NCI-H446 treated with DMSO at 0.1 percent for 48 hours (cell line): ENCODE data around the gene GPR107.
A peak's percentile ranks its signal among the peaks of the same experiment; 100 is the strongest.

Experiments used
- DNase-seq: peaks from one replicate; lab custom pipeline; 2025; lab: John Stamatoyannopoulos, UW

The GPR107 gene

DNA sequence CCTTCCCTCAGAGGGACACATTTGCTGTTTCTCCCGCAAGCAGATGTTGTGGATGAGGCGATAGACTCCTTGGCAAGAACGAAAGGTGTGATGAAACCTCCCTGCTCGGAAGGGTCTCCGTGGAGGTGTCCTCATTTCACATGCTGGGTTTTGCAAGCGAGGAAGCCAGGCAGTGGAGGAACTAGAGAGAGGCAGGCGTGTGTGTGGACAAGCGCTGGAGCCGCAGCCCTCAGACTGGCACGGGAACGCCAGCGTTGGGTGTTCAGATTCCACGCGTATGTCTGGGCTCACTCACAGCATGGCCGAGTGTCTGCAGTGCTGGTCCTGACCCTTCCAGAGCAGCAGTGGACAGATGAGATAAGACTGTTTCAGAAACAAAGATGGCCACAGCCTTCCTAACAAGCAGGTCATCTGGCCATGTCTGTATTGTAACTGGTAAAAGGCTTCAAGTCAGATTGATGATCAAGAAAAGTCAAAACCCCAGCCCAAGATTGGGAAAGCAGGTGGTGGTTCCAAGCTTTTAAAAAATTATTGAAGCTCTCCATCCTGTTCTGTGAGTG, 83.5 kb downstream of the GPR107 start:
- DNase-seq: no peak

DNA sequence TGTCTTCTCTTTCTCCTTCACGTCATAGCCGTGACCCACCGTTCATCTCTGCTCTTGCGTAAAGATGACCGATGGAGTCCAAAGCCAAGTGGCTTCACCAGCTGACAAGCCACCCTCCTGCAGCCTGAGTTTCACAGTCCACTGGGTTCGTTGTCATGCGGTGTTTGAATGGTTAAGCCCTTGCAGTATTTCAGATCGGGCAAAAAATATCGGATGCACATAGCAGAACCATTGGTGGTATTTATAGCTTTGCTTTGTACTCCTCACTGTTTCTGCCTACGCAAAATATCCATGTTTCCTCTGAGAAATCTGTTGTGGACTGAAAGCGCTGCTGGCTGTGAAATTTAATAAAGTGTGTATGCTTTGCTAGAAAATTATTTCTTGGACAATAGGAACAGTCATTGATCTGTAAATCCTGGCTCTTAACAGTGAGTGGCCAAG, 84.0 kb downstream of the GPR107 start:
- no peak for DNase-seq

DNA sequence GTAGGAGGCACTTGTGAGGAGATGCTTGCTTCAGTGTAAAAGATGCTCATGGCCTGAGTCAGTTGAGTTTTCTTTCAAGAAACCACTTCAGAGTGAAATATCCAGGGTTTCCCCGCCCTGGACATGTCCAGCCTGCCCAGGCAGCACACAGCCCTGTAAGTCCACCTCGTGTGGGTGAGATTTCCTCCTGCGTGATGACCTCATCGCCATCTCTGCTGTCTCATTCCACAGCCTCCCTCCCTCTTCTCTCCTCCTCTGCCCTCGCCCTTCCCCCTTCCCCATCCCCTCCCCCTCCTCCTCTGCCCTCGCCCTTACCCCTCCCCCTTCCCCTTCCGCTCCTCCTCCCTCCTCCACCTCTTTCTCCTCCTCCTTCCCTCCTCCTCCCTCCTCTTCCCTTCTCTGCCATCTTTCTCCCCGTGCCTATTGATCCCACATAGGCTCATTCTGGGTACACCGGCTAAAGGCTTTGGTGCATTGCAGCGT, 84.5 kb downstream of the GPR107 start:
- DNase-seq: no peak

DNA sequence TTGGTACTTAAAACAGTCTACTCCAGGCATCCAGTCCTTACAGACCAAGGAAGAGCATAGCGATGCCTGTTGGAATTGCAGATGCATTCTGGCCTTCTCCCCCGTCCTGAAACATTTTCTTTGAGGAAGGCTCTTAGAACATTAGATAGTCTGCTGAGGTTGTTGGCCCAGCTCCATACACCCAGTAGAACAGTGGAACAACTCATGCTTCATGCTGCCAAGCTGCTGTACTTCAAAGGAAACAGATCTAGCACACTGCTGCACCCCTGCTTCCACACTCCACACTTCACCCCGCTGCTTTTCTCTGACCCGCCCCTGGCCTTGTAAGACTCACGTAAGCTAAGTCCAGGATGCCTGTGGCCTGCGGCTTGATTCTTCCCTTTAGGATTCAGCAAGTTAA, 85.1 kb downstream of the GPR107 start:
- DNase-seq: peak; percentile 3

DNA sequence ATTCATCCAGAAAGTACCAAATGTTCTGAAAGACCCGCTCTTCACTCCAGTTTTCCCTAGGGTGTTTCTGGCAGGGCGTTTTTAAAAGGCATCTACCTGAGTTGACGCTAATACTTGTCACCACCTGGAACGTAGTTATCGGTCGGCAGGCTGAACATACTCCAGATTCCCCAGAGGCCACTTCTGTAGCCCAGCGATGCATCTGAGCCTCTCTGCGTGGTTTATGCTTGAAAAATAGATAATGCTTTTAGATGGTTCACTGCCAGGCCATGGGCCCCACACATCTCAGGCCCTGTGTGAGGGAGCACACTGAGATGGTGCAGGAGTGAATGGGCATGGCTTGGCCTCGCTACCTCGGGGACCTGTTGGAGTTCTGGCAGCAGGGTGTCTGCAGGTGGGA, 85.5 kb downstream of the GPR107 start:
- no peak for DNase-seq

DNA sequence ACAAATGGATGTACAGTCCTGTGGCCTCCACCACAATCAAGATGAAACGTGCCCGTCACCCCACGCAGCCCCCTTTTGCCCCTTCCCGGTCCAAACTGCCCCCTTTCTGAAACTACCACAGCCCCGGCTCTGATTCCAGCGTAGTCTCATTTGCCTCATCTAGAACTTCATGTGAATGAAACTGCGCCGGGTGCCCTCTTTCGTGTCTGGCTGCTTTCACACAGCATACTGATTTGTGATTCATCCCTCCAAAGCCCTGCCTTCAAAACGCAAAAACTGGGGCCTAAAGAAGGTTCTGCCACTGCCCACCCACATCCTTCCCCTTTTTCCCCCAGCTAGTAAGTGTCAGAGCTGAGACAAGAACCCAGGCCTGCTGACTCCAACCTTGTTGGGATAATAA, 87.0 kb downstream of the GPR107 start:
- DNase-seq: no peak

DNA sequence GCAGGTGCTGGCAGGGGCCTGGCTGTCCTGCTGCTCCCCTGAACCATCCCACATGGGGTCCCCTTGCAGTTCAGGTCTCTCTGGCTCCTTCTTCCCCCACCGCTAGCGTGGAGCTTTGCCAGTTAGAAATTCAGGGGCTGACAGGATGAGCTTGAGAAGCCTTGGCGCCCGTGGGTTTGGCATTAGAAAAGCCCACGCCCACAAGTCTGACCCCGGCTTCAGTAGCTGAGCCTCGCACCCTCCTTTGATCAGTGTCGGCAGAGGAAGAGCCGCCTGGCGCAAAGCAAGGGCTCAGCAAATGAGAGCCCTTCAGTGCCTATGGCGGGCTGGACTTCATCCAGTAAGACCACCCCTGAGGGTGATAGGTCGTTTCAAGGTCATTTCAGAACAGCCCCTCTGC, 88.3 kb downstream of the GPR107 start:
- no peak for DNase-seq

DNA sequence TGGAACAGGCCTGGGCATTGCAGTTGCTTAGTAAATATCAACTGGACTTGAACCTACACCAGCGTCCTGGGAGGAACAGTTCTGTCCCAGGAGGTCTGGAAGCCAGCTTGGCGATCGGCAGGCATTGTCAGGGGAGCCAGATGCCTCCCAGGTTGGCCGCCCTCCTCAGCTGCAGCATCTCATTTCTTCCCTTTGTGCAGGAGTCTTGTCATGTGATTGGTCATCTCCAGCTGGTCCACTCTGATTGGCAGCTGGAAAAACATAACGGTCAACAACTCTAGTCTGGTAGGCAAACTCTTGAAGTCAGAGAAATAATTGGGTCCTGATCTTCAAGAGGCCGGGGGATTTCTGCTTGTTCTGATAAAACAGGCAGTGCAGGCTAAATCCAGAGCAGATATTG, 88.9 kb downstream of the GPR107 start:
- no peak for DNase-seq

DNA sequence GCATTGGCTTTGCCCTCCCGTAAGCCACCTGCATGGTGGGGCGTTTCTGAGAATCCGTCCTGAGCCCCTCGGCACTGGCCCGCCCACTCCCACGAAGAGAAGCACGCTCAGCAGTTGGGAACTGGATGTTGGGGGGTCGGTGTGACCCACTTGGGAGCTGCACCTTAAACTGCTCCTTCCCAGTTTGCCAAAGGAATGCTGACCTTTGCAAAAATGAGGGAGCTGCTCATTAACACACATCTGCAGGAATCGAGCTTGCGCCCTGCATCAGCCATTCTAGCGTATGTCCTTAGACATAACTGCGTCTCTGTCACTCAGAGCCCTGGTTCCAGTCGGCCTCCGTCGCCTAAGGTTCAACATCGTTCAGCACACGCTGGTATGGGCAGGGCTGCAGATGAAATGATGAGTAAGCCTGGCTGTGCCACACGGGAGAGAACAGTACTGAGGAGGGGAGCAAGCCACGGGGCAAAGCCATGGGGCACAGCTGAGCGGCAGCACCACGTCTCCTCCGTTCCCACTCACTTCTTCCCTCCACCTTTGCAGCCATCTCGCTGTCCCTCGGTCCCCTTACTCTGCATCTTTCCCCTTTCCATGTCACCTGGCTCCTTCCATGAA, 89.7 kb downstream of the GPR107 start:
- no peak for DNase-seq

DNA sequence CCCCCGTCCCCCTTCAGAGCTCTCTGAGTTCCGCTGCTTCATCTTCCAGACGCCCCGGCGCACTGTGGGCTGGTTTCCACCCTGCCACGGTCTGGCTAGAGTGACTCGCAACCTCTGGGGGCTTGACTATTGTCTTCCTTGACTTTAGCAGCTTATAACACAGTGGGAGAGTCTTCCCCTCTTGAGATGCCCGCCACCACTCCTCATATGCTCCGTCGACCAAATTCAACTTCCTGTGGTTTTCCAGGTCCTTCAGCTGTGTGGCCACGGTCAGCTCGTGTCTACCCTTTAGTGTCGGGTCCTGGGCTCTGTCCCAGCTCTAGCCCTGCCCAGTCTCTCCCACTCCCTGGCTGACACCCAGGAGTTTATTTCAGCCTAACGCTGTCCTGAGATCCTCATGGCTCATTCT, 90.3 kb downstream of the GPR107 start:
- no peak for DNase-seq

DNA sequence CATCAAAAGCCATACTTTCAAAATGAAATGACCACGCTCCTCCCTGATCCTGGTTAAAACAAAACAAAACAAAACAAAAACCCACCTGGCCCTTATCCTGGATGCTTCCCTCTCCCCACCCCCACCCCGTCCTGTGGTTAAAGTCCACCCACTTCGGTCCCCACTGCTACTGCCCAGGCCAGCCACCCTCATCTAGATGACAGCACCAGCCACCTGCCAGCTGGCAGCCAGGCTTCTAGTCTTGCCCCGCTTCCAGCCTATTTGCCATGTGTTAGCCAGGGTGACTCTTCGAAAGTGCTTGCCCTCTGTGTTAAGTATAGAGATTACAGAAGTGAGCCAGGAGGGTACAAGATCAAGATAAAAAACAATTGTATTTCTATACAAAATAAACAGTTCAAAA, 91.0 kb downstream of the GPR107 start:
- no peak for DNase-seq

DNA sequence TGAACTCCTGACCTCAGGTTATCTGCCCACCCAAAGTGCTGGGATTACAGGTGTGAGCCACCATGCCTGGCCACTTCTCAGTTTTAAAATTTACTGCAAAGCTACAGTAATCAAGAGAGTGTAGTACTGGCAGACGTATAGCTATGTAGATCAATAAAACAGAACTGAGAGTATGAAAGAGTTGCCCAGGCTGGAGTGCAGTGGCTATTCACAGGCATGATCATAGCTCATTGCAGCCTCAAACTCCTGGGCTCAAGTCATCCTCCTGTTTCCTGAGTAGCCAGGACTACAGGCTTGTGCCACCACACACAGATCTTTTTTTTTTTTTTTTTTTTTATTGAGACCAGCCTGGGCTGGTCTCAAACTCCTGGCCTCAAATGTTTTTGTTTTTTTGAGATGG, 92.0 kb downstream of the GPR107 start:
- no peak for DNase-seq

DNA sequence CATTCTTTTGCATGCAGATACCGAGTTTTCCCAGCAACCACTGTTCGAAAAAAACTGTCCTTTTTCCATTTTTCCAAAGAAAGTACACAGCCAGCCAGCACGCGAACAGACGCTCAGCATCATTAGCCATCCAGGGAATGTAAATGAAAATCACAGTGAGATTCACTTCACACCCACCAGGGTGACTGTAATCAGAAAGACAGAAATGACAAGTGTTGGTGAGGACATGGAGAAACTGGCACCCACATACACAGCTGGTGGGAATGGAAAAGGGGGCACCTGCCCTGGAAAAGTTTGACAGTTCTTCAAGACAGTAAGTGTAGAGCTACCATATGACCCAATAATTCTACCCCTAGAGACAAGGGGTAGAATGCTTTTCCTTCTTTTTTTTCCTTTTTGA, 93.5 kb downstream of the GPR107 start:
- no peak for DNase-seq

DNA sequence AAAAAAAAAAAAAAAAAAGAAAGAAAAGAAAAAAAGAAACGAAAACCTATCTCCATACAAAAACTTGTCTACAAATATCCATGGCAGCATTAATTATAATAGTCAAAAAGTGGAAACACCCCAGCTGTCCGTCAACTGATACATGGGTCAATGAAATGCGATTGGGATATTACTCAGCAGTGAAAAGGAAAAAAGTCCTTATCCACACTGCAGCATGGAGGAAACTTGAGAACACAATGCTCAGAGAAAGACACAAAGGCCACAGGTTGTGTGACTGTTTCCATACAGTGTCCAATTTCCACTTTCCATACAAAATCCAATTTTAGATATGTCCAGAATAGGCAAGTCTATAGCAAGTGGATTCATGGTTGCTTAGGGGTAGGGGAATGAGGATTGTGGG, 94.2 kb downstream of the GPR107 start:
- DNase-seq: no peak

DNA sequence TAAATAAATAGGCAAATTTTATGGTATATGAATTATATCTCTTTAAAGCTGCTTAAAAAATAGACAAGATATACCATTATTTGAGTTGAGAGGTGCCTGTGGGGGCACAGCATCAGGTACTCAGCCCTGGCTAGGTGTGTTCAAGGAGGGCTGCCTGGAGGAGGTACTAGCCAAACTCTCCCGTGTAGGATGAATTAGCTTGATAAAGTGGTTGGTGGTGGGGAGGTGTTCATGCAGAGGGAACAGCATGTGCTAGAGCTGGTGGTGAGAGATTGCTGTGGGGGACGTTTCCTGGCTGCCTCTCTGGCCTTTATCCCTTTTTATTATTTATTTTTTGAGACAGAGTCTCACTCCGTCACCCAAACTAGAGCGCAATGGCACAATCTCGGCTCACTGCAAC, 95.3 kb downstream of the GPR107 start:
- no peak for DNase-seq

DNA sequence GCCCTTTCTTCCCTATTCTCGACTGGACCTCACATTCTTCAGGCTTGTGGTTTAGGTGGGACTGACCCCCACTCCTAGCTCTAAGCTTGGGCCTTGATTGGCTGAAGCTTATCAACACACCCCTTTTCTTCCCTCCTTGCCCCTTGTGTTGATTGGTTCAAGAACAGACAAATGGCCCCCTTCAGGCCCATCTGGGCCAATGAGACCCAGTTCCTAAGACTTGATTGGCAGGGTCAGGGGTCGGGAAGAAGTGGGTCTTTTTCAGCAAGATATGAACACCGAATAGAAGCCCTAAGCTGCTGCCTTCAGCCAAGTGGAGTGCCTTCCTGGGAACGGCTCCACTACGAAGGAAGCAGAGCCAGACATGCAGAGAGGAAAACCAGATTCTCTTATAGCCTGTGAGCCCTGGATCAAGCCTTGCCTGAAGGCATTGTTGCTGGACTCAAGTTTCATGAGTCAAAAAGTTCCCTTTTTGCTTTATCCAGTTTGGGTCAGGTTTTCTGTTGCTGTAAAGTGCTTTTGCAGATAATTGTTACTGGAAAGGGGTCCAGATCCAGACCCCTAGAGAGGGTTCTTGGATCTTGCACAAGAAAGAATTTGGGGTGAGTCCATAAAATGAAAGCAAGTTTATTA, 96.1 kb downstream of the GPR107 start:
- DNase-seq: no peak

DNA sequence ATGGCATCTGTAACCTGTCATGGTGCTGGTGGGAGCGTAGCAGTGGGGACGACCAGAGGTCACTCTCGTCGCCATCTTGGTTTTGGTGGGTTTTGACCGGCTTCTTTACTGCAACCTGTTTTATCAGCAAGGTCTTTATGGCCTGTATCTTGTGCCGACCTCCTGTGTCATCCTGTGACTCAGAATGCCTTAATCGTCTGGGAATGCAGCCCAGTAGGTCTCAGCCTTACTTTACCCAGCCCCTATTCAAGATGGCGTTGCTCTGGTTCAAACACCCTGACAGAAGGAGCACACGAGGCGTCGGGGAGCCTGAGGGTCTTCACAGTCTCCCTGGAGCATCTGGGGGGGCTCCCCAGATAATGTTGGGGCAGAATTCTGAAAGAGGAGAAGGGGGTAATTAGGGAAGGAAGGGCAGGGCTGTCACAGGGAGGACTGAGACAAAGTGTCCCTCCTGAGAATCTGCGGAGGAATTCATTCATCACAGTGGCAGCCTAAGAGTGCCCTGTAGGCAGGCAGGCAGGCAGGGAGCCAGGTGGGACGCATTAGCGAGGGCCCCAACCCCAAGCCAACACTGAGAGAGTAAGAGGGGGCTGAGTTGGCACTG, 97.2 kb downstream of the GPR107 start:
- peak; percentile 0 for DNase-seq

DNA sequence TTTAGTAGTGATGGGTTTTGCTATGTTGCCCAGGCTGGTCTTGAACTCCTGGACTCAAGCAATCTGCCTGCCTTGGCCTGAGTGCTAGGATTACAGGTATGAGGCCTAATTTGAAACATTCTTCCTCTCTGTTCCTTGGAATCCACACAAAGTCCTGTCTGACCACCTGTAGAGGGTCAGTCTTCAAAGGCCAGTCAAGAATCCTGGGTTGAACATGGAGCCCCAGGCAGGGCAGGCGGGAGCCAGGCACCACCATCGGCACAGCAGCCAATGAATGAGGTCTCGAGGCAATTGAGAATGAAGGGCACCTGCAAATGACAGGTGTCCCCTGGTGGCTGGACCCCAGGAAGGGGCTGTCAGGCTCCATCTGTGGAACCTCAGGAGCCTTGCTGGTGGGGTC, 101.1 kb downstream of the GPR107 start:
- no peak for DNase-seq

DNA sequence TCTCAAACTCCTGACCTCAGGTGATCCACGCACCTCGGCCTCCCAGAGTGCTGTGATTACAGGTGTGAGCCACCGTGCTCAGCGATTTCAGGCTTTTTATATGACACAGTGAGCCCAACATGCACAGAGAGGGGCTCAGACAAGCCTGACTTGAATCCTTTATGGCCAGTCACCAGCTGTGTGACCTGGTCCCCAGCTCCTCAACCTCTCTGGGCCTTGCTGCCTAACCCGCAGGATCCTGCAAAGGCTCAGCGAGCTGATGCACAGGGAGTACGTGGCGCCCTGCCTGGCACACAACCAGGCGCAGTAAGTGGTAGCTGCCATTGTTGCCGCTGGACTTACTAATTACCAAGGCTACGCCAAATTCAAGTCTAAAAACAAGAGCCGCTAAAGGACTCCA, 101.9 kb downstream of the GPR107 start:
- no peak for DNase-seq

DNA sequence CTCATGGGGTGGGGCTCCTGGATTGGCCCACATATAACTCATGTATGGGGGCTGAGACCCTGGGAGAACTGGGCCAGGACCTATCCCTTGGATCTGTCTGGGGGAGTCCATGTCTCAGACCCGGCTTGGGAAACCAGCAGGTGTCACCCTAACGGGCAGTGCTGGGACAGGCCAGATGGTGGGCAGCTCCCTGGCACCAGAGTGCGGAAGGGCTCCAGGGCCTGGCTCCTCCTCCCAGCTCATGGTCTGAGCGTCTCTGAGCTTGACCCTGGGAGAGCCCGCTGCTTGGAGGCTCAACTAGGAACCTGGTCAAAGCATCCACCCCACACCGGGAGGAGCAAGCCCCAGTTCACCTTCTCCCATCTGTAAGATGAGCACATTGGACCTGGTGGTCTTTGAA, 103.0 kb downstream of the GPR107 start:
- DNase-seq: no peak

DNA sequence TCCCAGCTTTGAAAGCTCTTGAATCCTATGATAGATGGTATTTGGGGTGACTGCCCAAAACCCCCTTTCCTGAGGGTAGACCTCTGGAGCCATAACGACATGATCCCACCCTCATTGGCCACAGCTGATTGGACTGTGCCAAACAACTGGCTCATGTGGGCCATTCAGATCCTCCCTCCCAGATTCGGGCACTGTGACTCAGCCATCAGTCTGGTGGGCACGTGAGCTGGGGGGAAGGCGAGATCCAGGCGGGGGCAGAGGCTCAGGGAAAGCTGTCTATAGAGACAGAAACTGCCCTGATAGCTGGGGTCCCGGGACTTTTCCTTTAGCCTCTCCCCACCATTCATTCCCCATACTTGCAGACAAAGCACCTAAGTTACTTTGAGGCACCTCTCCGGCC, 103.4 kb downstream of the GPR107 start:
- no peak for DNase-seq

DNA sequence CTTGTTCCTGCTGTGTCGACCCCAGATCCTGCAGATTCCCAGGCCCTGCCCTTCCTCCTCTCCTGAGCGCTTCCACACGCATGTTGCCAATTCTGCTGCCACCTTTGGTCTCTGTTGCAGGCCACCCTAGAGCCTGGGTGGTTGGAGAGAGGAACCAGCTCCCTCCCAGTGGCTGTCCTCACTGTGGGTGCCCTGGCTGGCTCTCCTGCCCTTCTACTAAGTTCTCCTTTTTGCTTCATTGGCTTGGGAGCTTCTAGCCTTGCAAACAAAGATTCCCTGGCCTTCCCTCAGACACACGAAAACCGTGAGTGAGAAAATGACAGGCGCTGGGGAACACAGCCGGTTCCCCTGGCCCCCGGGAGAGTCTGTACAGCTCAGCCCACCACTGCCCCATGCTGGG, 104.3 kb downstream of the GPR107 start:
- DNase-seq: no peak

DNA sequence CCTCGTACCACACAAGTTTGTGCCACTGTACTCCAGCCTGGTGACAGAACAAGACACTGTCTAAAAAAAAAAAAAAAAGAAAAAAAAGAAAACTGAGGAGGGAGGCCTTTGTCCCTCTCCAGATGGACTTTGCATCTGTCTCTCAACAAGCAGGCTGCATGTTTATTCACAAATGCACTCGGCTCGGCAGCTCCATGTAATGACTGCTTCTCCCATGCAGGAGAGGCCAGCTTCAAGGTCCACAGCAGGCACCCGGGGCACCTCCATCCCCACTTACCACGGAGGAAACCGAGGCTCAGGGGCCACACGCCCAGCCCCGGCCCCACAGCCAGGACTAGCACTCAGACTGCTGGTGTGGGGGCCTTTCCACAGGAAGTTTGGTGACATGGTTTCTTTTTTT, 105.4 kb downstream of the GPR107 start:
- DNase-seq: no peak
